ENCODE data around the gene DCTD. TPM values are rescaled to one million over a fixed set of nuclear protein-coding genes. Genes with fewer than 3 reads are reported as not detected.

The DCTD gene
- total and polyA plus RNA-seq, 4 donors, result 36.9 to 52.9 (median 44.7) TPM

- no peaks in the 10 kb centered on the region for H3K27me3 ChIP-seq (ENCODE audit: control insufficient read depth in 4 of 4, insufficient read depth in 4 of 4, low read length in 3 of 4)
Observed at GRCh38 chr4:182853731-182854330, 63.4 kb downstream of the DCTD start.

DNA sequence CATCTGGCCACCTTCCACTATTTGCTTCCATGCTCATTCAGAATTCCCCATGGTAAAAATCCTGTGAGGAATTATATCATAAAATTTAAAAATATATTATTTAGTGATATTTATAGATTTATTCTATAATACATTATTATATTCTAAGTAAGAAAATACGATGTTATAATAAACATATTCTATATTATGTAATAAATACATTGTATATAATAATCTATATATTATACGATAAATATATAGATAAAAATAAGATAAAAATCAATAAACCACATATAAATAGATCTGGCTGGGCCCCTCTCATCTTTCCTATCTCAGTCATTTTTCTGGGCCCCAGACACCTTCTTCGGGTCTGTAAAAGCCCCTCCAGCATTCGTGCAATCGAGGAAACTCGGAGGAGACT, 68.5 kb downstream of the DCTD start:
- no peak overlapping the region for H3K9ac ChIP-seq (ENCODE audit: low read depth in 1 of 2, low read length in 2 of 2)
- H3K4me1 ChIP-seq (ENCODE audit: control insufficient read depth in 4 of 4, insufficient read depth in 4 of 4, low read length in 3 of 4), result no peaks in the 10 kb centered on the region
- no peaks in the 10 kb centered on the region for H3K36me3 ChIP-seq (ENCODE audit: control insufficient read depth in 4 of 4, insufficient read depth in 3 of 4, low read depth in 1 of 4, low read length in 3 of 4)
- peaks cover 0 to 3% (median under 1%) of the 10 kb centered on the region in 4 donors for H3K9me3 ChIP-seq (ENCODE audit: control insufficient read depth in 4 of 4, low read length in 3 of 4)
- no peak overlapping the region for H3K27ac ChIP-seq (ENCODE audit: low read depth in 1 of 2, low read length in 2 of 2)
- no peak overlapping the region for H3K4me3 ChIP-seq (ENCODE audit: low read depth in 1 of 3, low read length in 3 of 3)
- H3K27me3 ChIP-seq (ENCODE audit: control insufficient read depth in 4 of 4, insufficient read depth in 4 of 4, low read length in 3 of 4), result no peaks in the 10 kb centered on the region
- WGBS, result 92% methylated on average over 6 of the region's 6 CpGs
- TF ChIP-seq FOXA1 (IDR thresholded peaks at IDR 0.05) (no peak), RXRA (IDR thresholded peaks at IDR 0.05) (no peak), ZBTB33 (IDR thresholded peaks at IDR 0.05) (no peak)
- TF ChIP-seq, protein P1, sequence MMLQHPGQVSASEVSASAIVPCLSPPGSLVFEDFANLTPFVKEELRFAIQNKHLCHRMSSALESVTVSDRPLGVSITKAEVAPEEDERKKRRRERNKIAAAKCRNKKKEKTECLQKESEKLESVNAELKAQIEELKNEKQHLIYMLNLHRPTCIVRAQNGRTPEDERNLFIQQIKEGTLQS (IDR thresholded peaks at IDR 0.05), result no peak
- DNase-seq (ENCODE audit: low spot score), result no peak

More at GRCh38 chr4:182853731-182854330, 63.4 kb downstream of the DCTD start:
- no peak for DNase-seq (ENCODE audit: low spot score)
- H3K4me1 ChIP-seq (ENCODE audit: control insufficient read depth in 4 of 4, insufficient read depth in 4 of 4, low read length in 3 of 4), result no peaks in the 10 kb centered on the region
- TF ChIP-seq GABPA (IDR thresholded peaks at IDR 0.05 in 1 of 2, conservative IDR thresholded peaks at IDR 0.05 in 1 of 2), result no peak
- no peak for TF ChIP-seq HNF4G (IDR thresholded peaks at IDR 0.05)
- TF ChIP-seq JUND (IDR thresholded peaks at IDR 0.05), result no peak
- H3K9ac ChIP-seq (ENCODE audit: low read depth in 1 of 2, low read length in 2 of 2), result no peak overlapping the region
- H3K9me3 ChIP-seq (ENCODE audit: control insufficient read depth in 4 of 4, low read length in 3 of 4), result peaks cover 0 to 3% (median under 1%) of the 10 kb centered on the region in 4 donors
- WGBS, result 97% methylated on average over 15 of the region's 15 CpGs
- no peak overlapping the region for H3K27ac ChIP-seq (ENCODE audit: low read depth in 1 of 2, low read length in 2 of 2)
- H3K4me3 ChIP-seq (ENCODE audit: low read depth in 1 of 3, low read length in 3 of 3), result no peak overlapping the region
- H3K36me3 ChIP-seq (ENCODE audit: control insufficient read depth in 4 of 4, insufficient read depth in 3 of 4, low read depth in 1 of 4, low read length in 3 of 4), result peaks cover 0 to 4% (median 0%) of the 10 kb centered on the region in 4 donors

GRCh38 chr4:182847576-182848450, 69.4 kb downstream of the DCTD start:
- H3K9me3 ChIP-seq (ENCODE audit: control insufficient read depth in 4 of 4, low read length in 3 of 4), result peaks cover 0 to 2% (median 0%) of the 10 kb centered on the region in 4 donors
- WGBS, result 92% methylated on average over 27 of the region's 27 CpGs
- no peak overlapping the region for H3K4me3 ChIP-seq (ENCODE audit: low read depth in 1 of 3, low read length in 3 of 3)
- TF ChIP-seq YY1 (IDR thresholded peaks at IDR 0.05) (no peak), ZBTB33 (IDR thresholded peaks at IDR 0.05) (no peak), GABPA (IDR thresholded peaks at IDR 0.05 in 1 of 2, conservative IDR thresholded peaks at IDR 0.05 in 1 of 2) (no peak), FOXA2 (IDR thresholded peaks at IDR 0.05) (no peak)
- TF ChIP-seq, protein P2, sequence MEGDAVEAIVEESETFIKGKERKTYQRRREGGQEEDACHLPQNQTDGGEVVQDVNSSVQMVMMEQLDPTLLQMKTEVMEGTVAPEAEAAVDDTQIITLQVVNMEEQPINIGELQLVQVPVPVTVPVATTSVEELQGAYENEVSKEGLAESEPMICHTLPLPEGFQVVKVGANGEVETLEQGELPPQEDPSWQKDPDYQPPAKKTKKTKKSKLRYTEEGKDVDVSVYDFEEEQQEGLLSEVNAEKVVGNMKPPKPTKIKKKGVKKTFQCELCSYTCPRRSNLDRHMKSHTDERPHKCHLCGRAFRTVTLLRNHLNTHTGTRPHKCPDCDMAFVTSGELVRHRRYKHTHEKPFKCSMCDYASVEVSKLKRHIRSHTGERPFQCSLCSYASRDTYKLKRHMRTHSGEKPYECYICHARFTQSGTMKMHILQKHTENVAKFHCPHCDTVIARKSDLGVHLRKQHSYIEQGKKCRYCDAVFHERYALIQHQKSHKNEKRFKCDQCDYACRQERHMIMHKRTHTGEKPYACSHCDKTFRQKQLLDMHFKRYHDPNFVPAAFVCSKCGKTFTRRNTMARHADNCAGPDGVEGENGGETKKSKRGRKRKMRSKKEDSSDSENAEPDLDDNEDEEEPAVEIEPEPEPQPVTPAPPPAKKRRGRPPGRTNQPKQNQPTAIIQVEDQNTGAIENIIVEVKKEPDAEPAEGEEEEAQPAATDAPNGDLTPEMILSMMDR (IDR thresholded peaks at IDR 0.05; ENCODE audit: low read depth, low read length, missing input control), result no peak
- no peak for DNase-seq (ENCODE audit: low spot score)
- no peak overlapping the region for H3K27ac ChIP-seq (ENCODE audit: low read depth in 1 of 2, low read length in 2 of 2)
- no peaks in the 10 kb centered on the region for H3K4me1 ChIP-seq (ENCODE audit: control insufficient read depth in 4 of 4, insufficient read depth in 4 of 4, low read length in 3 of 4)
- H3K36me3 ChIP-seq (ENCODE audit: control insufficient read depth in 4 of 4, insufficient read depth in 3 of 4, low read depth in 1 of 4, low read length in 3 of 4), result no peaks in the 10 kb centered on the region
- no peak overlapping the region for H3K9ac ChIP-seq (ENCODE audit: low read depth in 1 of 2, low read length in 2 of 2)
- no peaks in the 10 kb centered on the region for H3K27me3 ChIP-seq (ENCODE audit: control insufficient read depth in 4 of 4, insufficient read depth in 4 of 4, low read length in 3 of 4)

Data from liver (tissue), 9 donors.